OCI-LY1 (cell line): ENCODE results near the gene CEBPG.

ENCODE experiments used
- H2AFZ ChIP-seq: fragments of 200-600 bp; sonication (generic), shearing (Covaris generic); 2 replicates; pipeline ENCODE4 v1.6.0; 2014; ENCODE audit warnings: antibody characterized with exemption, mild to moderate bottlenecking, low read length
- H3F3A ChIP-seq: fragments of 200-600 bp; sonication (generic), shearing (Covaris generic); 2 replicates; pipeline ENCODE4 v1.6.0; 2014; ENCODE audit warnings: mild to moderate bottlenecking, antibody characterized with exemption, low read length, moderate library complexity; ENCODE audit not compliant: insufficient read depth
- H3K27ac ChIP-seq: fragments of 200-600 bp; sonication (generic); 2 replicates; pipeline ENCODE4 v1.5.1; 2014; ENCODE audit warnings: low read length, mixed run types, mild to moderate bottlenecking, low read depth; ENCODE audit not compliant: poor library complexity, severe bottlenecking
- H3K27me3 ChIP-seq: fragments of 200-600 bp; sonication (generic); 2 replicates; pipeline ENCODE4 v1.6.0; 2014; ENCODE audit warnings: antibody characterized with exemption, mild to moderate bottlenecking, low read length, moderate library complexity; ENCODE audit not compliant: insufficient read depth
- H3K36me3 ChIP-seq: fragments of 200-600 bp; sonication (generic); 2 replicates; pipeline ENCODE4 v1.6.1; 2014; ENCODE audit warnings: mild to moderate bottlenecking, antibody characterized with exemption, low read length, moderate library complexity, mixed read lengths; ENCODE audit not compliant: insufficient read depth
- H3K4me1 ChIP-seq: fragments of 200-600 bp; sonication (generic); 2 replicates; pipeline ENCODE4 v1.5.1; 2014; ENCODE audit warnings: mild to moderate bottlenecking, low read length, moderate library complexity; ENCODE audit not compliant: insufficient read depth, severe bottlenecking
- H3K4me2 ChIP-seq: fragments of 200-600 bp; sonication (generic), shearing (Covaris generic); 2 replicates; pipeline ENCODE4 v1.6.1; 2014; ENCODE audit warnings: low read length
- H3K4me3 ChIP-seq: fragments of 200-600 bp; sonication (generic); 2 replicates; pipeline ENCODE4 v1.5.1; 2014; ENCODE audit warnings: low read length, low read depth, mild to moderate bottlenecking, mixed read lengths; ENCODE audit not compliant: poor library complexity, severe bottlenecking
- H3K79me2 ChIP-seq: fragments of 200-600 bp; shearing (Covaris generic); 2 replicates; pipeline ENCODE4 v1.6.1; 2016; ENCODE audit warnings: mixed run types, low read length, mixed read lengths; ENCODE audit not compliant: insufficient read depth
- H3K9ac ChIP-seq: fragments of 200-600 bp; sonication (generic), shearing (Covaris generic); 2 replicates; pipeline ENCODE4 v1.6.1; 2014; ENCODE audit warnings: mild to moderate bottlenecking, low read length, mixed read lengths
- H3K9me2 ChIP-seq: fragments of 200-600 bp; sonication (generic), shearing (Covaris generic); 2 replicates; pipeline ENCODE4 v1.6.1; 2014; ENCODE audit warnings: low read depth, mild to moderate bottlenecking, low read length, mixed read lengths
- H3K9me3 ChIP-seq: fragments of 200-600 bp; shearing (Covaris generic); 2 replicates; pipeline ENCODE4 v1.6.1; 2014; ENCODE audit warnings: low read length, mixed read lengths
- H4K20me1 ChIP-seq: fragments of 200-600 bp; sonication (generic), shearing (Covaris generic); 2 replicates; pipeline ENCODE4 v1.6.0; 2016; ENCODE audit warnings: mild to moderate bottlenecking, low read length; ENCODE audit not compliant: insufficient read depth
- EZH2 ChIP-seq: fragments of 200-600 bp; sonication (generic), shearing (Covaris generic); IDR thresholded peaks from 2 replicates; pipeline ENCODE4 v1.8.0; 2017; ENCODE audit warnings: borderline replicate concordance, mixed run types, mild to moderate bottlenecking, antibody characterized with exemption, low read length, moderate library complexity, mixed read lengths
- TF ChIP-seq, protein P1 (sequence below): fragments of 200-600 bp; sonication (generic), shearing (Covaris generic); IDR thresholded peaks from 2 replicates; pipeline ENCODE4 v1.5.1; 2017; ENCODE audit warnings: mild to moderate bottlenecking, antibody characterized with exemption, low read length, moderate library complexity, mixed read lengths

Gene CEBPG

DNA sequence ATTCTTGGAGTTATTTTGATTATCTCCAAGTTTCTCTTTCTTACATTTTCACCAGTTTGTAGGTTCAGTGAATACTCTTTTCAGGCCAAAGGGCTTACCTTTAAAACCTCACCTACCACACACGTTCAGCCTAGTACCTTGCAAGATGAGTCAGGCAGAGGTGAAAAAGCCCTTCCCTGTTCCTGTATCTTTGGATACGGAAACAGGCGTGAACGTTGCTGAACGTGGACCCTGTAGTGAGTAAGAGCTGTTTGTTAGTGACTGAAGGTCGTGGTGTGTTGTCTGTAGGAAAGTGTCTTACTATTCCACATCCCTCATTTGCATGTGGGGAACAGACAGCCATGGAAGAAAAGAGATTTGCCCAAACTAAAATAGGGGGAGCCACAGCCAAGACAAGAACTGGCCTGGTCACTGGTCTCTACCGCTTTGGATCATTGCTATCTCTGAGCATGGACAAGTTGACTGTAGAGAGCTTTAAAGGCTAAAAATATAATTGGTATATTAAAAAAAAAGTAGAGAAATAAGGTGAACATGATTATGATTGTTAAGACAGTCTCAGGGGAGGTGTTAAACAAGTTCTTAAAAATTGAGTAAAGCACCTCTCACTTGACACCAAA lies 3.5 kb downstream of the CEBPG start:
- peaks cover 37% of the 10 kb centered on the region for H3K4me1 ChIP-seq
- TF ChIP-seq, protein P1, sequence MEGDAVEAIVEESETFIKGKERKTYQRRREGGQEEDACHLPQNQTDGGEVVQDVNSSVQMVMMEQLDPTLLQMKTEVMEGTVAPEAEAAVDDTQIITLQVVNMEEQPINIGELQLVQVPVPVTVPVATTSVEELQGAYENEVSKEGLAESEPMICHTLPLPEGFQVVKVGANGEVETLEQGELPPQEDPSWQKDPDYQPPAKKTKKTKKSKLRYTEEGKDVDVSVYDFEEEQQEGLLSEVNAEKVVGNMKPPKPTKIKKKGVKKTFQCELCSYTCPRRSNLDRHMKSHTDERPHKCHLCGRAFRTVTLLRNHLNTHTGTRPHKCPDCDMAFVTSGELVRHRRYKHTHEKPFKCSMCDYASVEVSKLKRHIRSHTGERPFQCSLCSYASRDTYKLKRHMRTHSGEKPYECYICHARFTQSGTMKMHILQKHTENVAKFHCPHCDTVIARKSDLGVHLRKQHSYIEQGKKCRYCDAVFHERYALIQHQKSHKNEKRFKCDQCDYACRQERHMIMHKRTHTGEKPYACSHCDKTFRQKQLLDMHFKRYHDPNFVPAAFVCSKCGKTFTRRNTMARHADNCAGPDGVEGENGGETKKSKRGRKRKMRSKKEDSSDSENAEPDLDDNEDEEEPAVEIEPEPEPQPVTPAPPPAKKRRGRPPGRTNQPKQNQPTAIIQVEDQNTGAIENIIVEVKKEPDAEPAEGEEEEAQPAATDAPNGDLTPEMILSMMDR: no peak
- TF ChIP-seq EZH2: no peak
- H4K20me1 ChIP-seq: peaks cover 6% of the 10 kb centered on the region
- no peak overlapping the region for H3K4me2 ChIP-seq
- peaks cover 71% of the 10 kb centered on the region for H3K79me2 ChIP-seq
- no peaks in the 10 kb centered on the region for H3F3A ChIP-seq
- peaks cover 27% of the 10 kb centered on the region for H3K36me3 ChIP-seq
- H3K9me3 ChIP-seq: no peaks in the 10 kb centered on the region
- no peak overlapping the region for H3K27ac ChIP-seq
- no peaks in the 10 kb centered on the region for H3K9me2 ChIP-seq
- H3K9ac ChIP-seq: no peak overlapping the region
- H3K4me3 ChIP-seq: no peak overlapping the region
- H2AFZ ChIP-seq: no peak overlapping the region
- no peaks in the 10 kb centered on the region for H3K27me3 ChIP-seq

- H3F3A ChIP-seq: no peaks in the 10 kb centered on the region
- H3K9me3 ChIP-seq: no peaks in the 10 kb centered on the region
- H2AFZ ChIP-seq: no peak overlapping the region
- H3K27me3 ChIP-seq: no peaks in the 10 kb centered on the region
- H3K36me3 ChIP-seq: peaks cover 27% of the 10 kb centered on the region
- H3K9me2 ChIP-seq: no peaks in the 10 kb centered on the region
- peaks cover 6% of the 10 kb centered on the region for H4K20me1 ChIP-seq
- no peak overlapping the region for H3K4me2 ChIP-seq
- peaks cover 31% of the 10 kb centered on the region for H3K4me1 ChIP-seq
- H3K79me2 ChIP-seq: peaks cover 71% of the 10 kb centered on the region
- TF ChIP-seq EZH2: no peak
- TF ChIP-seq, protein P1: no peak
- no peak overlapping the region for H3K4me3 ChIP-seq
- H3K9ac ChIP-seq: no peak overlapping the region
- no peak overlapping the region for H3K27ac ChIP-seq
Measured at GRCh38 chr19:33377586-33378475, 4.3 kb downstream of the CEBPG start.

DNA sequence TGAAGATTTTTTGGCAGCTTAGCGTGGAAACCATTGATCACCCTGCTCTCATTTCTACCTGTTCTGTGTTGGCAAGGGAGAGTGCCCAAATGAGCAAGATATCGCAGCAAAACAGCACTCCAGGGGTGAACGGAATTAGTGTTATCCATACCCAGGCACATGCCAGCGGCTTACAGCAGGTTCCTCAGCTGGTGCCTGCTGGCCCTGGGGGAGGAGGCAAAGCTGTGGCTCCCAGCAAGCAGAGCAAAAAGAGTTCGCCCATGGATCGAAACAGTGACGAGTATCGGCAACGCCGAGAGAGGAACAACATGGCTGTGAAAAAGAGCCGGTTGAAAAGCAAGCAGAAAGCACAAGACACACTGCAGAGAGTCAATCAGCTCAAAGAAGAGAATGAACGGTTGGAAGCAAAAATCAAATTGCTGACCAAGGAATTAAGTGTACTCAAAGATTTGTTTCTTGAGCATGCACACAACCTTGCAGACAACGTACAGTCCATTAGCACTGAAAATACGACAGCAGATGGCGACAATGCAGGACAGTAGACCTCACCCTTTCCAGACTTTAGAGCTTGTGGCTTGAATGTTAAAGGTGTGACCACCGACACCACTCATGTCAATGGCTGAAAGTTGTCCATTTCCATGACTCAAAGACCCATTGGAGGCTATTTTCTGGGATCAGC lies 5.8 kb downstream of the CEBPG start:
- H3K27ac ChIP-seq: no peak overlapping the region
- peaks cover 69% of the 10 kb centered on the region for H3K79me2 ChIP-seq
- H3K36me3 ChIP-seq: peaks cover 27% of the 10 kb centered on the region
- no peak overlapping the region for H3K9ac ChIP-seq
- H2AFZ ChIP-seq: no peak overlapping the region
- H3K27me3 ChIP-seq: no peaks in the 10 kb centered on the region
- no peaks in the 10 kb centered on the region for H3K9me2 ChIP-seq
- H3K9me3 ChIP-seq: no peaks in the 10 kb centered on the region
- H3K4me2 ChIP-seq: no peak overlapping the region
- no peaks in the 10 kb centered on the region for H3F3A ChIP-seq
- peaks cover 6% of the 10 kb centered on the region for H4K20me1 ChIP-seq
- TF ChIP-seq EZH2: no peak
- TF ChIP-seq, protein P1: no peak
- H3K4me1 ChIP-seq: peaks cover 26% of the 10 kb centered on the region
- H3K4me3 ChIP-seq: no peak overlapping the region
